Astrocyte of the spinal cord (primary cell): ENCODE measurements around the gene ACTR1A.

Experiments used
- DNase-seq: peaks from one replicate; pipeline ENCODE4 v3.0.0; 2011; ENCODE audit warnings: low read depth, low spot score
- H3K4me3 ChIP-seq: 2 replicates; pipeline ENCODE4 v1.5.1; 2011; ENCODE audit warnings: low read depth, mild to moderate bottlenecking, low read length, moderate library complexity
- in situ Hi-C: cut with HindIII; loops from 2 replicates; pipeline ENCODE4 v1.10.0; 2017; ENCODE audit warnings: low sequenced_read_pairs
- TF ChIP-seq, protein P1 (sequence below): IDR thresholded peaks from 2 replicates; pipeline ENCODE4 v1.5.1; 2012; ENCODE audit warnings: low read depth, mild to moderate bottlenecking, low read length, inconsistent platforms

Gene ACTR1A

DNA sequence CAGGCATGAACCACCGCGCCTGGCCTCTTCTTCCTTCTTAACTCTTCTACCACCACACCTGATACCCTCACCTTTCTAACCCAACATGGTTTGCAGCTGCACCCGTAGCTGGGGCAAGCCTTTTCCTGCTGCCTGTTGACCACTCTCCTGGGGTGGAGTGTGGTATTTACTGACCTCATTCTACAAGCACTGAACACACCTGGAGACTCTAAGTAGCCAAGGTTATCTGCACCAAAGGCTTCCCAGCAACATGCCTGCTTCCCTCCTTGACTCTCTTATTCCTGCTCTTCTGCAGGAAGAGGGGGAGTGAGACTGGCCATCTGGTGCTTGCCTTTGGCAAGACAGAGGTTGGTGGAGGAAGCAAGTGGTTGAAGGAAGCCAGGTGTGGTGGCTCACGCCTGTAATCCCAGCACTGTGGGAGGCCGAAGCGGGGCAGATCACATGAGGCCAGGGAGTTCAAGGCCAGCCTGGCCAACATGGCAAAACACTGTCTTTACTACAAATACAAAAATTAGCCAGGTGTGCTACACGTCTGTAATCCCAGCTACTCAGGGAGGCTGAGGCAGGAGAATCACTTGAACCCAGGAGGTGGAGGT lies 10.1 kb downstream of the ACTR1A start:
- DNase-seq = no peak
- TF ChIP-seq, protein P1, sequence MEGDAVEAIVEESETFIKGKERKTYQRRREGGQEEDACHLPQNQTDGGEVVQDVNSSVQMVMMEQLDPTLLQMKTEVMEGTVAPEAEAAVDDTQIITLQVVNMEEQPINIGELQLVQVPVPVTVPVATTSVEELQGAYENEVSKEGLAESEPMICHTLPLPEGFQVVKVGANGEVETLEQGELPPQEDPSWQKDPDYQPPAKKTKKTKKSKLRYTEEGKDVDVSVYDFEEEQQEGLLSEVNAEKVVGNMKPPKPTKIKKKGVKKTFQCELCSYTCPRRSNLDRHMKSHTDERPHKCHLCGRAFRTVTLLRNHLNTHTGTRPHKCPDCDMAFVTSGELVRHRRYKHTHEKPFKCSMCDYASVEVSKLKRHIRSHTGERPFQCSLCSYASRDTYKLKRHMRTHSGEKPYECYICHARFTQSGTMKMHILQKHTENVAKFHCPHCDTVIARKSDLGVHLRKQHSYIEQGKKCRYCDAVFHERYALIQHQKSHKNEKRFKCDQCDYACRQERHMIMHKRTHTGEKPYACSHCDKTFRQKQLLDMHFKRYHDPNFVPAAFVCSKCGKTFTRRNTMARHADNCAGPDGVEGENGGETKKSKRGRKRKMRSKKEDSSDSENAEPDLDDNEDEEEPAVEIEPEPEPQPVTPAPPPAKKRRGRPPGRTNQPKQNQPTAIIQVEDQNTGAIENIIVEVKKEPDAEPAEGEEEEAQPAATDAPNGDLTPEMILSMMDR = no peak
- H3K4me3 ChIP-seq = no peak overlapping the region
- in situ Hi-C loops = no loop called here

DNA sequence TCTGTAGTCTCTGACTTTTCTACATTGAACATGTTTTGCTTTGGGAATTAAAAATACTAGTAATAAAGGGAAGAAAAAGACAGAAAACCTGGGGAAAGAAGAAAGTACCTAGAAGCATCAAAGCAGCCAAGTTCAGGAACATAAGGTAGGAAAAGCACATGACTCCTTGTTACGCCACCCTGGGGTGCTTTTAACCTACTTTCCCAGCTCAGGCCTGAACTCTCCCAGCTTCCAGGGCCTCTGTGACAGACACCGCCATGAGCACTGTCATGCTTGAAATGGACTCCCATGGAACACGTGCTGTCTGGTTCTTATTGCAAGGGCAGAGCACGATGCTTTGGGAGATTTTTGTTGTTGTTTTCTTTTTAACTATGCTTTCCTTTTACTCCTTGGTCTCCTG lies 11.4 kb downstream of the ACTR1A start:
- H3K4me3 ChIP-seq = no peak overlapping the region
- in situ Hi-C loops = no loop called here
- no peak for DNase-seq
- TF ChIP-seq, protein P1 = no peak

DNA sequence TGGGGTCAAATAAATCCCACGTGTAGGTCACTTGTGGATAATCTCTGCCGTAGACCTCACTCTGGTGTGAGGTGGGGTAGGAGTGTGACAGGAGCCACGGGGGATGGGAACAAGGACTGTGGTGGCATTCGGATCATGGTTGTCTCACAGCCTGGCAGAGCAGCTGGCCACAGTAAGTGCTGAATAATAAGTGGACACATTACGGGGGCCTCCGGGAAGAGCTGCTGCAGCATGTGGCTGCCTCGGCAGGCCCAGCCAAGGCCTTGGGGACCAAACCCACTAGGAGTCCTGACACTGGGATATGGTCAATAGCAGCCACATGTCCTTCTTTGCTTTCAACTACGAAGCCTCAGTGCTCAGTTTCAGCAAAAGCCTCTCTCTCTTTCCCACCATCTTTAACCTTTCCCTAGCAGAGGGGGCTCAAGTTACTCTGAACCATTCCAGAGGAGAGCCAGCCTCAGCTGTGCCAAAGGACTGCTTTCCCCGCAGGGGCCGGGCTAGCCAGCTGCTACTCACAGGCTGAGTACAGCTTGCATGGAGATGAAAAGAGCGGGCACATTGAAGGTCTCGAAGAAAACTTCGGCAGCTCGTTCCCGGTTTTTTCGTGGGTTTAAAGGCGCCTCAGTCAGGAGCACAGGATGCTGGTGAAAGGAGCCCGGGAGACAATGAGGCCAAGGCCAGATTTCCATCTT lies 17.3 kb downstream of the ACTR1A start:
- TF ChIP-seq, protein P1 = no peak
- no peak for DNase-seq
- in situ Hi-C loops = no loop called here

DNA sequence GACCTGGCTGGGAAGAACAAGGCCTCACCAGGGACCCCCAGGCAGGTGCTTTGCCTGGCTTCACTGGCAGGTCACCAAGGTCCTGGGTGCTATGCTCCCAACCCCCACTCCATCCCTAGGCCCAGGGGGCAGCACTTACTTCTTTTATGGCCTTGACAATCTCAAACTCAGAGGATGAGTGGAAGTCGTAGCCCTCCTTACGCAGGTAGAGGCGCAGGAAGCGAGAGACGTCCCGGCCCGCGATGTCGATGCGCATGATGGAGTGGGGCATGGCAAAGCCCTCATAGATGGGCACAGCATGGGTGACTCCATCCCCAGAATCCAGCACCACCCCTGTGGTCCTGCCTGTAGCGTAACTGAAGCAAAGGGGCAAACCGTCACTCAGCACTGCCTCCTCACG lies 18.5 kb downstream of the ACTR1A start:
- in situ Hi-C loops = no loop called here
- TF ChIP-seq, protein P1 = no peak
- DNase-seq = no peak
- H3K4me3 ChIP-seq = no peak overlapping the region

More for the DNA sequence above, 17.3 kb downstream of the ACTR1A start:
- H3K4me3 ChIP-seq = no peak overlapping the region

DNA sequence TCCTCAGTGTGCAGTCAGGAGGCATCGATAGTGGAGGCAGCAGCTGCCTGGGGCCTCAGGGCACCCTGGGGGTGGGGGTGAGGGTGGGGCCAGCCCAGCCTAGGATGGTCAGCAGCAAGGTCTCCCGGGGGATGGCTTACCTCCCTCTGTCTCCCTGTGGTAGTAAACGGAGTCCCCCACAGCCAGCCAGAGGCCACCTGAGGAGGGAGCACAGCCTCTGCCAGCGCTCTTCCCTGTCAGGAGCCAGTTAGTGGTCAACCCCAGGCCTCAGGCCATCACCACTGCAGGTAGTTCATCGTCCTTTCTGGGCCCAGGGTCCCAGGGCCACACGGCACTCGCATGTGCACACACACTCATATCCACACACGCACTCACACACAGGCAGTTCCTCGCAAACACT lies 22.1 kb downstream of the ACTR1A start:
- TF ChIP-seq, protein P1 = no peak
- no peak overlapping the region for H3K4me3 ChIP-seq
- in situ Hi-C loops = no loop called here
- DNase-seq = no peak

DNA sequence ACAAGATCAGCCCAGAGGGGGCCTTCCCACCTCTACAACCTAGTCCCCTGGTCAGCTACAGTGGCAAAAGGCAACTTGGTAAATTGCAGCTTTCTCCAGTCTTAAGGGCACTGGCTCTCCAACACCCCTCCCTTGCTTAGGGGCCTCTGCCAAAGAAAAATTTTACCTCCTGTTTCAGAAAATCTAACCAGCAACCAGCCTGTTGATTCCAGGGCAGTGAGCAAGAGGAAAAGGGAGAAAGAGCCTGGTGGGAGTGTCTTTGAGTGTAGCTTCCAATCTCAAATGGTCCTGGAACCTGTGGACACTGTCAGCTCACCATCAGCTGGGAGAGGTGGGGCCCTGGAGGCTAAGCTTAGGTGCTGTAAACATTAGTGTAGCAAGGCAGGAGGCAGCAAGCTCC lies 22.9 kb downstream of the ACTR1A start:
- in situ Hi-C loops = no loop called here
- H3K4me3 ChIP-seq = no peak overlapping the region
- no peak for DNase-seq
- TF ChIP-seq, protein P1 = no peak
